ENCODE measurements around the gene RANBP6. TPM values are rescaled to one million over a fixed set of nuclear protein-coding genes. Genes with fewer than 3 reads are reported as not detected.

RANBP6 gene
- total RNA-seq, 2 donors from 2014 or later, result 19.5 to 21.3 TPM

GRCh38 chr9:5971740-5972139, 43.7 kb downstream of the RANBP6 start:
- peaks cover 37% of the 10 kb centered on the region for H3K36me3 ChIP-seq (ENCODE audit: control insufficient read depth, insufficient read depth, low read length)
- no peaks in the 10 kb centered on the region for H3K4me1 ChIP-seq (ENCODE audit: control insufficient read depth, insufficient read depth, low read length)
- H3K4me3 Mint-ChIP-seq, result no peak overlapping the region
- peaks cover 8% of the 10 kb centered on the region for H3K4me1 Mint-ChIP-seq
- no peaks in the 10 kb centered on the region for H3K27me3 ChIP-seq (ENCODE audit: control insufficient read depth, insufficient read depth, low read length, poor library complexity, severe bottlenecking)
- H3K9me3 ChIP-seq (ENCODE audit: control insufficient read depth, low read length), result peaks cover 12% of the 10 kb centered on the region
- peaks cover 56% of the 10 kb centered on the region for H3K36me3 Mint-ChIP-seq (ENCODE audit: low read depth)
- H3K27me3 Mint-ChIP-seq (ENCODE audit: insufficient read depth), result no peaks in the 10 kb centered on the region
- peaks cover 8% of the 10 kb centered on the region for H3K9me3 Mint-ChIP-seq
- no peak overlapping the region for H3K27ac Mint-ChIP-seq
- no peak overlapping the region for H3K4me3 ChIP-seq (ENCODE audit: low read length)
- TF ChIP-seq, protein P1, sequence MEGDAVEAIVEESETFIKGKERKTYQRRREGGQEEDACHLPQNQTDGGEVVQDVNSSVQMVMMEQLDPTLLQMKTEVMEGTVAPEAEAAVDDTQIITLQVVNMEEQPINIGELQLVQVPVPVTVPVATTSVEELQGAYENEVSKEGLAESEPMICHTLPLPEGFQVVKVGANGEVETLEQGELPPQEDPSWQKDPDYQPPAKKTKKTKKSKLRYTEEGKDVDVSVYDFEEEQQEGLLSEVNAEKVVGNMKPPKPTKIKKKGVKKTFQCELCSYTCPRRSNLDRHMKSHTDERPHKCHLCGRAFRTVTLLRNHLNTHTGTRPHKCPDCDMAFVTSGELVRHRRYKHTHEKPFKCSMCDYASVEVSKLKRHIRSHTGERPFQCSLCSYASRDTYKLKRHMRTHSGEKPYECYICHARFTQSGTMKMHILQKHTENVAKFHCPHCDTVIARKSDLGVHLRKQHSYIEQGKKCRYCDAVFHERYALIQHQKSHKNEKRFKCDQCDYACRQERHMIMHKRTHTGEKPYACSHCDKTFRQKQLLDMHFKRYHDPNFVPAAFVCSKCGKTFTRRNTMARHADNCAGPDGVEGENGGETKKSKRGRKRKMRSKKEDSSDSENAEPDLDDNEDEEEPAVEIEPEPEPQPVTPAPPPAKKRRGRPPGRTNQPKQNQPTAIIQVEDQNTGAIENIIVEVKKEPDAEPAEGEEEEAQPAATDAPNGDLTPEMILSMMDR (conservative IDR thresholded peaks at IDR 0.05), result no peak
- no peak overlapping the region for H3K27ac ChIP-seq (ENCODE audit: low read depth, low read length)
- no peak overlapping the region for H3K9ac ChIP-seq (ENCODE audit: extremely low read depth, low read length, poor library complexity, severe bottlenecking)
- DNase-seq, result no peak

Small RNA genes lying within 50 kb of the gene (microRNA-seq; reads per million reads assigned to microRNA genes)
- not detected for gene MIR4665 (ENCODE audit: borderline microRNAs expressed)

Other genes with a start within 250 kb of the RANBP6 start
- 10 to 100 TPM; 22.8 to 36.0 TPM for gene ERMP1, start 182.5 kb downstream of the RANBP6 start, total RNA-seq
- not detected for gene MLANA, start 124.7 kb downstream of the RANBP6 start, total RNA-seq
- gene IL33, start 200.2 kb upstream of the RANBP6 start, total RNA-seq, result under 1 TPM; 0.33 to 0.97 TPM